Putamen (tissue), 1 donor: Measurements from ENCODE around the gene S100A4.
"Not testable (repeated sequence)": the region's sequence is repeated elsewhere in the genome, so short reads cannot be mapped to it uniquely, and the experiment has no call there.

Source experiments
- DNase-seq: peaks from one replicate; pipeline ENCODE4 v3.0.0-alpha.2; 2016; ENCODE audit warnings: low spot score

Gene S100A4

DNA sequence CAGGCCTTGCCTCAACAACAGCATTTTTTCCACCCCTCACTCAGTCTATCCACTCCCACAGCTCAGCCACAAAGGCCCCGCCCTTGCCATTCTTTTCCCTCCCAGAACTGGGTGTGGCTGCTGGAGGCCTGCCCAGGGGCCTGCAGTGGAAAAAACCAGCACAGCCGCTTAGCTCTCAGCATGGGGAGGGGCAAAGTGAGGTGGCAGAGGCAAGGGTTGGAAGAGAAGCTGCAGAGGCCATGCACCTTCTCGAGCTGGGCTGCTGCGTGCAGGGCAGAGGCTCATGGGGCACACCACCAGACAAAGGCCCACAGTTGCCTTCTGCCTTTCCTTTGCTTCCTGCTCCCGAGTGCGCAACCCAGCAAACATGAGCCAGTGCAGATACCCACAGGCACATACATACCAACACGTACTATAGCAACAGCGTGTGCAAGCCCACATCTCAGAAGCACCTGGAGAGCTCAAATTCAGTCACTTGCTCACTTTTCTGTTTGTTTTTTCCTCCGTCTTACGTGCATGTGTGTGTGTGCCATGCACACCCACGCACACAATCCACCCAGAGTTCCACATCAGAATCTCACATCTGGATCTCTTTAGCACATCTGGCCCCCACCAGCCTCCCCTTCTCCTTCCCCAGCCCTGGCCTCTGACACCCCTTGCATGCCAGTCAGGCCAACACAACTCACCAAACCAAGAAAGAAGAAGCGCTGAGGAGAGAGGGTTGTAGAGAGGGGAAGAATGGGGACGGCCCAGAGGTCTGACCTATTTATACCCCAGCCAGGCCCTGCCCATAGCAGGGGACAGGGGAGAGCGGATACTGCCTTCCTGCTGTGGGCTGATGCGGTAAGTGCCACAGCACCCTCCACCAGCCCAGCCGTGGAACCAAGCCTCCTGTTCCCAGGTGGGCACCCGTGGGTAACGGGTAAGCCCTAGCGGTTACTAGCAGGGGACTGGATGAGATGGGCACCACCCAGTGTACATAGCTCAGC lies at the start of gene S100A4:
S100A4 (minus strand) TSS at position 740 of the 989 bp plus-strand sequence. CDS start 1,012 bp downstream, outside the sequence.
- peak; percentile 53 for DNase-seq

DNA sequence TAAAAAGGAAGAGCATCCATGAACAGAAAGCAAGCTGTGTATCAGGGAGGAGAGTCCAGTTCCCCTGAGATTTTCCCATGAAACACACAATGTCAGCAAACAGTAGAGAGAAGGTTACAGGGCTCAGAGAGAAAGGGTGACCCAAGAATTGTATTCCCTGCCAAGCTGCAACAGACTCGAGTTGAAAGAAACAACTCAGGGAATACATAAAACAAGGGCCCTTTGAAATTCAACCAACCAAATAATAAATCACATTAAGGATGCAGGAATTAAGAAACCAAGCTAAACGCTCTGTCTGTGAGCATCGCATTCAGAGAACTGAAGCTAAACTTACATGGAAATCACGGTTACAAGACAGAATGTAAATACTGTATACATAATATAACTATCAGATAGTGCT lies 47.1 kb upstream of the S100A4 start:
- DNase-seq = no peak

DNA sequence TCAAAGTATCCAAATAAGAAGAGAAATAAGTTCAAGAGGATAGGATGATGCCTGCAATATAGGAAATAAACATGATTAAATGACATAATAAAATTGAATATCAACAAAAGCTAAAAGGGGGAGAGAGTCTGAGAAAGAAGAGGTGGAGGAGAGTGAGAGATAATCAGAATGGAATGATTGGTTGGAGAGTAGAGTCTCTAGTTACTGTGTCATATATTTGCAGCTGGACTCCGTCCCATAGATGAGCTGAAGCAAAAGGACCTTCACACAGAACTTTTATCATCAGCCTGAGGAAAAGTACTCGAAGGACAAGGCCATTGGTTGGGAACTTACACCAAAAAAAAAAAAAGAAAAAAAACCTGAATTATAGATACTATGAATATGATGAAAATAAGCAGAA lies 42.9 kb upstream of the S100A4 start:
- DNase-seq = no peak

DNA sequence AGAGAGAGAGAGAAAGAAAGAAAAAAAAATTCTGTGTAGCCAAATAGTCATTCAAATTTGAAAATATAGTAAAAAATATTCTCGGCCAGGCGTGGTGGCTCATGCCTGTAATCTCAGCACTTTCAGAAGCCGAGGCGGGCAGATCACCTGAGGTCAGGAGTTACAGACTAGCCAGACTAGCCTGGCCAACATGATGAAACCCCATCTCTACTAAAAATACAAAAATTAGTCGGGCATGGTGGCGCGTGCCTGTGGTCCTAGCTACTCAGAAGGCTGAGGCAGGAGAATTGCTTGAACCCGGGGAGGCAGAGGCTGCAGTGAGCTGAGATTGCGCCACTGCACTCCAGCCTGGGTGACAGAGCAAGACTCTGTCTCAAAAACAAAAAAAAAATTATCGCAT lies 42.4 kb upstream of the S100A4 start:
- not testable (repeated sequence) for DNase-seq

DNA sequence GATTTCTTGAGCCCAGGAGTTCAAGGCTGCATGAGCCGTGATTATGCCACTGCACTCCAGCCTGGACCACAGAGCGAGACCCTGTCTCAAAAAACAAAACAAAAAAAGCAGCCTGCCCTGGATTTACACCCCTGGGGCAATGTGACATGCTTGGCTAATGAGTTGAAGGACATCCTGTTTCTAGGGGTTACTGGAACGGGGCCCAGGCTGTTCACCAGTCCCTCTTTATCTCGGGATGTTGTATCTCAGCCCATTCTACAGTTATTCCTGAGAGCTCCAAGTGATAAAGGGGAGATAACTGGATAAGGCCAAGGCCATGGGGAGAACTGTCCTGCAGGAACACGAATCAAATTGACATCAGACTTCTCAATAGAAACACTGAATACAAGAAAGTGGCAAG lies 41.7 kb upstream of the S100A4 start:
- DNase-seq = no peak

DNA sequence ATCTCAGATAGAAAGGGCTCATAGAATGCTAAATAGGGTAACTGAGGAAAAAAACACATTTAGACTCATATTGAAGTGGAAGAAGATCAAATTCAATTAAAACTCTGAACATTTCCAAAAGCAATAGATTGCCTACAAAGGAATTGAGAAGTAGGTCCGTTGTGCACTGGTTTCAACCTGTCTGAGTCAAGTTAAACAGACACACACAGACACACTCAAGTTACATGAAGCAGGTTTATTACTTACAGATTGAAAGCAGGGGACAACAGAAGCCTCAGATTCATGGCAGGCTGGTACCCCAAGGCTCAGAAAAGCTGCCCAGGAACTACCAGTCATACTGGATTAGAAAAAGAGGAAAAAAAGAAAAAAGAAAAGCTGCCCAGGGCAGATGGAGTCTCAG lies 40.7 kb upstream of the S100A4 start:
- no peak for DNase-seq

DNA sequence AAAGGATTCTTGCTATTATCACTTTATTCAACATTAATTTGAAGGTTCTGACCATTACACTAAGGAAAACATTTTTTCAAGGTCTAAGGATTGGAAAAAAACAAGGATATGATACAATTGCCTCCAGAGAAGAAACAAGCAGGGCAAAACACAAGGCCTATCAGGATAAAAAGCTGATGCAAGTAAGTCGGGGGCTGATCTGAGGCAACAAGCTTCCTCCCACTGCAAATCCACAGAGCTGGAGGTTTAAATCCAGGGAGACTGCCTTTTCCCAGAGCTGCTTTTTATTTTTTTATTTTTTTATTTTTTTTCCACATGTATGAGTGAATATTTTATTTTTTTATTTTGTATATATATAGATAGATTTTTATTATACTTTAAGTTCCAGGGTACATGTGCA lies 39.4 kb upstream of the S100A4 start:
- no peak for DNase-seq

DNA sequence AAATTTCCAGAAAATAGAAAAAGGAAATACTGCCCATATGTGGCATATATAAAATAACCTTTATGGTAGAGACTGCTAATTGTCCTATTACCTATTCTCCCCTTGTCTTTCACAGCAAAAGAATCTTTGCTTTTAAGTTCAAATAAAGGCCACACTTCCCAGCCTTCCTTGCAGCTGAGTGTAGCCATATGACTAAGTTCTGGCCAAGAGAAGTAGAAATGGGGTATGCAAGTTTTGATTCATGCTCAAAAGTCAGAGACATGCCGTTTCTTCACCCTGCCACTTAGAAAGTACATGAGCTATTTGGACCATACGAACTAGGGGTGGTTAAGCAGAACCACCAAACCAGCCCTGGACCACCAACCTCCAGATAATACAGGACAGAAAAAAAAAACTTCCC lies 38.4 kb upstream of the S100A4 start:
- no peak for DNase-seq

DNA sequence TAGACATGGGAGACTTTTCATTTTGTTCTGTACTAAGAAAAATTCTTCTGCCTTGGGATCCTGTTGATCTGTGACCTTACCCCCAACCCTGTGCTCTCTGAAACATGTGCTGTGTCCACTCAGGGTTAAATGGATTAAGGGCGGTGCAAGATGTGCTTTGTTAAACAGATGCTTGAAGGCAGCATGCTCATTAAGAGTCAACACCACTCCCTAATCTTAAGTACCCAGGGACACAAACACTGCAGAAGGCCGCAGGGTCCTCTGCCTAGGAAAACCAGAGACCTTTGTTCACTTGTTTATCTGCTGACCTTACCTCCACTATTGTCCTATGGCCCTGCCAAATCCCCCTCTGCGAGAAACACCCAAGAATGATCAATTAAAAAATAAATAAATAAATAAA lies 37.9 kb upstream of the S100A4 start:
- not testable (repeated sequence) for DNase-seq

DNA sequence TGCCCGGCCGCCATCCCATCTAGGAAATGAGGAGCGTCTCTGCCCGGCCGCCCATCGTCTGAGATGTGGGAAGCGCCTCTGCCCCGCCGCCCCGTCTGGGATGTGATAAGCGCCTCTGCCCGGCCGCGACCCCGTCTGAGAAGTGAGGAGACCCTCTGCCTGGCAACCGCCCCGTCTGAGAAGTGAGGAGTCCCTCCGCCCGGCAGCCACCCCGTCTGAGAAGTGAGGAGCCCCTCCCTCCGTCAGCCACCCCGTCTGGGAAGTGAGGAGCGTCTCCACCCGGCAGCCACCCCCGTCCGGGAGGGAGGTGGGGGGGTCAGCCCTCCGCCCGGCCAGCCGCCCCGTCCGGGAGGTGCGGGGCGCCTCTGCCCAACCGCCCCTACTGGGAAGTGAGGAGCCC lies 37.2 kb upstream of the S100A4 start:
- DNase-seq = not testable (repeated sequence)

DNA sequence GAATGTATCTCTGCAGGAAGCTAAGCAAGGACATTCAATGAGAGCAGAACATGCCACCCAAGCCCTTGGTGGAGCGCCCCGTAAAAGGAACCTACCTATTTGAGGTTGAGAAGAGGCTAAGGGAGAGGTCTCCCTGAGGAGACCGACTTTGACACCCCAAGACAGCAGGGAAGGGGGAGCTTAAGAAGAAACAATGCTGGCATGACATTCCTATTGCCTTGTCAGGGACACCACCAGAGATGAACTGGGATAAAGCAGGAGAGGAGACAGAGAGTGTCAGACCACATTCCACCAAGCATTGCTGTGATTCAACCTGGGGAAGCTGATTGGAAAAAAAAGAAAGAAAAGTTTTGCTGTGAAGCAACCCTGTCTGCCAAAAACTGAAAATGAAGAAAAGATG lies 33.3 kb upstream of the S100A4 start:
- DNase-seq = no peak

DNA sequence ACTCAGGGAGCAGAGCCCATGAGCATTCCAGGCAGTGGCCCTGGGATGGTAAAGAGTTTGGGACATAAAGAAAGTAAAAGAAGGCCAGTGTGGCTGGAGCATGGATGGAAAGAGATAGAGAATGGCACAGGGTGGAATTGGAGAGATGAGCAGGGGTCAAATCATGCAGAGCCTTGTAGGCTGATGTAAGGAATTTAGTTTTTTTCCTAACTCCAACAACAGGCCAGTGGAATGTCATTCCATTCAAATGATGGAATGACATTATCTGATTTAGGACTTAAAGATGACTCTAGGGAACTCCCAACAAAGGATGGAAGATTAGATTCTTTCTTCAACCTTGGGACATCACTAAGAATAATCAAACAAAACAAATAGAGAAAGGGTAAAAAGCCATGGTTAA lies 32.9 kb upstream of the S100A4 start:
- no peak for DNase-seq

DNA sequence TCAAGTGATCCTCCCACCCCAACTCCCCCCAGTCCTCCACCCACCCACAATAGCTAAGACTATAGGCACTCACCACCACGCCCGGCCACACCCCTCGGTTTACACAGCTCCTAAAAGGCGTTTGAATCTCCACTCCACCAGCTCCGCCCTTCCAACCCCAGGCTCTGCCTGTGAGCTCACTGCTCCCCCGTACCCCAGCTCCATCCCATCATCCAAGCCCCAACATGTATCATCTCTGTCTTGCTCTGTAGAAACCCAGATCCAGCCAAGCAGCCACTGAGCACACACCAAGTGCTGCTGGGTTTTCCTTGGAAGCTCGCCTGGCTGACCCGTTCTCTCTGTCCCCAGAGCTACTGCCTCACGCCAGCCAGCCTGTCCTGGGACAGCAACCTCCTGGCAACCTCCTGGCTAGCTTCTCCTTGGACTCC lies 32.0 kb upstream of the S100A4 start:
- no peak for DNase-seq

DNA sequence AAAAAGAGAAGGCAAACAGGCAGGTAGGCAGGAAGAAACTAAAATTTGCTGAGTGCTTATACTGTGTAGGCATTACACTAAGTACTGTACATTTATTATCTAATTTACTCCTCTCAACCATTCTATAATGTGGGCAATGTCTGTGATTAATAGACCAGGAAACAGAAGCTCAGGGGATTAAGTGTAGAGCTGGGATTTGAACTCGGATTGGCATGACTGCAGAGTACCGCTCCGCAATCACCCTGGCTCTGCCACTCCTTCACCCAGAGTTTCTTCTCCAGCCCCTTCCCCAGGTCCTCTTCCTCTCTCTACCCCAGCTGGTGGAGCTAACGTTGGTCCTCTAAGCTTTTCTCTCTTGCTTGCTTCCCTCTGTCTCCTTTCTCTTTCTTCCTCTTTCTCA lies 31.5 kb upstream of the S100A4 start:
- DNase-seq = no peak

DNA sequence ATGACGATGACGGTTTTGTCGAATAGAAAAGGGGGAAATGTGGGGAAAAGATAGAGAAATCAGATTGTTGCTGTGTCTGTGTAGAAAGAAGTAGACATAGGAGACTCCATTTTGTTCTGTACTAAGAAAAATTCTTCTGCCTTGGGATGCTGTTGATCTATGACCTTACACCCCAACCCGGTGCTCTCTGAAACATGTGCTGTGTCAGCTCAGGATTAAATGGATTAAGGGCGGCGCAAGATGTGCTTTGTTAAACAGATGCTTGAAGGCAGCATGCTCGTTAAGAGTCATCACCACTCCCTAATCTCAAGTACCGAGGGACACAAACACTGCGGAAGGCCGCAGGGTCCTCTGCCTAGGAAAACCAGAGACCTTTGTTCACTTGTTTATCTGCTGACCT lies 29.9 kb upstream of the S100A4 start:
- DNase-seq = not testable (repeated sequence)

DNA sequence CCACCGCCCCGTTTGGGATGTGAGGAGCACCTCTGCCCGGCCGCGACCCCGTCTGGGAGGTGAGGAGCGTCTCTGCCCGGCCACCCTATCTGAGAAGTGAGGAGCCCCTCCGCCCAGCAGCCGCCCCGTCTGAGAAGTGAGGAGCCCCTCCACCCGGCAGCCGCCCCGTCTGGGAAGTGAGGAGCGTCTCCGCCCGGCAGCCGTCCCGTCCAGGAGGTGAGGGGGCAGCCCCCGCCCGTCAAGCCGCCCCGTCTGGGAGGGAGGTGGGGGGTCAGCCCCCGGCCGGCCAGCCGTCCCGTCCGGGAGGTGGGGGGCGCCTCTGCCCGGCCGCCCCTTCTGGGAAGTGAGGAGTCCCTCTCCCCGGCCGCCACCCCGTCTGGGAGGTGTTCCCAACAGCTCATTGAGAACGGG lies 29.5 kb upstream of the S100A4 start:
- not testable (repeated sequence) for DNase-seq

DNA sequence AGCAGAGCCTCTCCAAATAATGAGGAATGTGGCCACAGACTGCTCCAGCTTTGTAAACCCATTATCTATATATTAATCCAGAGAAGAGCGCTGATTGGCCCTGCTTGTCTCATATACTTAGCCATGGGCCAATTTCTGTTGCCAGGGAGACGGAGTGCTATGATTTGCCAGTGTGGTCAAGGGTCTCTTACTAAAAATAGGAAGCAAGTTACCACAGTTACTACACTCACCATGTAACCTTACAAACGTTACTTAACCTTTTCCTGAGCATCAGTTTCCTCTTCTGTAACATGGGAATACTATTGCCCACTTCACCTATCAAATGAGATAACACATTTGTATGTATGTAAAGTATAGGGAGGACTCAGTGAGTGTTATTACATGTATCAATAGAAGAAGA lies 27.7 kb upstream of the S100A4 start:
- DNase-seq = no peak

DNA sequence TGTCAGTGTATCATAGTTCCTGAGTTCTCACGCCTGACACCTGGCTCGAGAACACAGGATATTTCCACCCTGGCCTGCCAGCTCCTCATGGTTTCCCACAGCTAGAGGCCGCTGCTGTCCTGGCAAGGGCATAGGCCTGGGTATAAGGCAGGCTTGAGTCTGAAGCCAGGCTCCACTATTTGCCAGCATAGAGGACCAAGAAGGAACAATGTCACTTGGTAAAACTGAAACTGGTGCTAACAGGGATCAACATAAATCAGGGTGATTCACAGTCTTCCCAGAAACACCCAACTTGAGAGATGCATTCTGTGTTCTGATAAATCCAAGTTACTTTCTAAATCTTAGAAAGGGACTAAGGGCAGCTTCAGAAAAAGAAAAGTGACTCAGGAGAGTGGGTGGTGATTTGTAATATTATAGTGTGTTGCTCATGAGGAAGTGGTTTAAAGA lies 27.0 kb upstream of the S100A4 start:
- peak; percentile 81 for DNase-seq

DNA sequence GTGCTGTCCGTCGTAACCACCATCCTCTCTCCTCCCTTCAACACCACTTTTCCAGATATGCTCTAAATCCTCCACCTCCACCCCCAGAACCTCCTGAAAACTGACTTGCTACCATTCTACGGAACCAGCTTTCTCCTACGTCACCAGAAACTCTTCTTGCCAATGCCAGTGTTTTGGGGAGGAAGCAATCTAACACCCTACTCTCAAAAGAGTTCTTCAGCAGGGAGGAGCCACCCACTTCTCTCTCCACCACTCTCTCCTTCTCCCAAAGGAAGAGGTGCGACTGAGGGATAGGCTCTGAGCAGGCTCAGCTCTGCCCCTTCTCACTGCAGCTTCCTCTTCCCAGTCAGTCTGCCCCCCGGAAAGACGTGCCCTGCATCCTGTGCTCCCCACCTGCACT lies 26.1 kb upstream of the S100A4 start:
- no peak for DNase-seq

DNA sequence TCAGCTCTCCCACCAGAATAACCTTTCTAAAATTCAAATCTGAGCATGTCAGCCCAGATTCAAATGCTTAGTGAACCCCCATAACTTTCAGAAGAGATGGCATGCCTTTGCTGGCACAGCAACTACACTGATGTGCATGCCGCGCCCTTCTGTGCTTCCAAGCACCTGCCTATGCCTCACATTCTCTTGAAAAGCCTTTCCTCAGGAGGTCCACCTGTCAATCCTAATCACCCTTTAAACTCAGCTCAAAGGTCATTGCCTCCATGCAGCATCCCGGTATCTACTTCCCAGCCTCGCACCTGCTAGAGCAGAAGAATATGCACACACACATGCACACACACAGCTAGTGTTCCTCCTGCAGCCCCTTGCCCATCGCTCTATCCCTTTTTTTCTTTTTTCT lies 25.3 kb upstream of the S100A4 start:
- DNase-seq = no peak

DNA sequence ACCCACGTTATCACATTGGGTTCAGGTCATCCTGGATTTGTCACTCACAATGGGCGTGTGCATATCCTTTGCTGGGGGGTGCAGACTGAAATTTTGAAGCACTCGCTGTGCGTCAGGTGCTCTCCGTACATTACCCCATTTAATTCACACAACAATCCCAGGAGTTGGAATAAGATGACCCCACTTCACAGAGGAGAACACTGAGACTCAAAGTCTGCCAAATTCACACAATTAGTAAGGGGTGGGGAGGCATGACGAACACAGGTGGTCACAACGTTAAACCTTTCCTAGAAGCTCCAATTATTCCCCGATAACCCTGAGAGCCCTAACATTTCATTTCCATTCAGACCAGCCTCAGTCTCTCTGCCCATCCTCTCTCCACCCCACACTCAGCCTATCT lies 23.9 kb upstream of the S100A4 start:
- no peak for DNase-seq

DNA sequence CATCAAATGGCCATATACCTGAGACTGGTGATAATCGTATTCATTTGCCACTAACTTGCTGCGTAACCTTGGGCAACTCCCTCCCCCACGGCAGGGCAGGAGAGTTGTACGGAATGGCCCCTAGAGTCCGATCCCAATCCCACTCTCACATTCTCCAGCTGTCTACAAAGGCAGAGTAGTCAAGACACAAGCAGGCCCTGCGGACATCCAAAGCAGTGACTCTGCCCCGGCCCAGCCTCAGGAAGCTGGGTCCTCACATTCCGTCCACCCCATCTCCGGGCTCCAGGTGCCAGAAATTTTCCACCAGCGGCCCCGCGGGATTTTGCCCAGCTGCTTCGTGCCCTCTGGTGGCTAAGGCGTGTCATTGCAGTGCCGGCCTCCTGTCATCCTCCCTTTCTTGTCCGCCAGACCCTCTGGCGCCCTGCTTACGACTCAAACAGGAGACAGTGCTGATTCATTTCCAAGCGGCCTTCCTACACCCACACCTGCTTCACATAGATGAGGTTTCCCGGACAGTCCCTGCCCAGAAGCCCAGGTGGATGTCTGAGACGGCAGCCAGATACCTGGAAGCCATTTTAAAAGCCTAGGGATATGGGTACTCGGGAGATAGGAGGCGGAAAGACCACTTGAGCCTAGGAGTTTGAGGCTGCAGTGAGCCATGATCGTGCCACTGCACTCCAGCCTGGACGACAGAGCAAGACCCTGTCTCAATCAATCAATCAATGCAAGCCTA lies 22.9 kb upstream of the S100A4 start:
- peak; percentile 61 for DNase-seq
